Astrocyte of the cerebellum (primary cell): Measurements from ENCODE around the gene POP5.

Experiments
- DNase-seq: peaks from one replicate; pipeline ENCODE4 v3.0.0-alpha.2; 2011; ENCODE audit warnings: low read depth
- H3K4me3 ChIP-seq: 2 replicates; pipeline ENCODE4 v1.5.1; 2011; ENCODE audit warnings: mild to moderate bottlenecking, low read depth, low read length, moderate library complexity
- in situ Hi-C: cut with HindIII; loops from 2 replicates; pipeline ENCODE4 v1.10.0; 2017; ENCODE audit warnings: low sequenced_read_pairs
- TF ChIP-seq, protein P1 (sequence below): IDR thresholded peaks from 2 replicates; pipeline ENCODE4 v1.5.1; 2012; ENCODE audit warnings: low read length, low read depth, moderate library complexity, mild to moderate bottlenecking; ENCODE audit errors: missing control alignments

Gene POP5

DNA sequence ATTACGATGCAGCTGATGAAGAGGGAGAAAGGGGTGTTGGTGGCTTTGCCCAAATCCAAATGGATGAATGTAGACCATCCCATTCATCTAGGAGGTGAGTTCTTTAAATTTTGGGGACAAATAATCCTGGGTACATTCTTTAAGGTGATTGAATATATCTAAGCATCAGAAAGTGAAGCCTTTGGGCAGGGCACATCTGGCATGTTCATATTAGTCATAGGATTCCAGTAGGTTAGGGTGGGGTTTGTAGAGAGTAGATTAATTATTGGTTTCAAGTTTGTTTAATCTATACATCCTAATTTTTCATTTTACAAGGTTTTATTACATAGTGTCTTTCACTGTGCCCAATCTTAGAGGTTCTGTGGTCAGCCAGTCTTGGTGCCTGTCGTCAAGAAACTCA, 23.6 kb downstream of the POP5 start:
- TF ChIP-seq, protein P1, sequence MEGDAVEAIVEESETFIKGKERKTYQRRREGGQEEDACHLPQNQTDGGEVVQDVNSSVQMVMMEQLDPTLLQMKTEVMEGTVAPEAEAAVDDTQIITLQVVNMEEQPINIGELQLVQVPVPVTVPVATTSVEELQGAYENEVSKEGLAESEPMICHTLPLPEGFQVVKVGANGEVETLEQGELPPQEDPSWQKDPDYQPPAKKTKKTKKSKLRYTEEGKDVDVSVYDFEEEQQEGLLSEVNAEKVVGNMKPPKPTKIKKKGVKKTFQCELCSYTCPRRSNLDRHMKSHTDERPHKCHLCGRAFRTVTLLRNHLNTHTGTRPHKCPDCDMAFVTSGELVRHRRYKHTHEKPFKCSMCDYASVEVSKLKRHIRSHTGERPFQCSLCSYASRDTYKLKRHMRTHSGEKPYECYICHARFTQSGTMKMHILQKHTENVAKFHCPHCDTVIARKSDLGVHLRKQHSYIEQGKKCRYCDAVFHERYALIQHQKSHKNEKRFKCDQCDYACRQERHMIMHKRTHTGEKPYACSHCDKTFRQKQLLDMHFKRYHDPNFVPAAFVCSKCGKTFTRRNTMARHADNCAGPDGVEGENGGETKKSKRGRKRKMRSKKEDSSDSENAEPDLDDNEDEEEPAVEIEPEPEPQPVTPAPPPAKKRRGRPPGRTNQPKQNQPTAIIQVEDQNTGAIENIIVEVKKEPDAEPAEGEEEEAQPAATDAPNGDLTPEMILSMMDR = no peak
- DNase-seq = no peak
- in situ Hi-C loops = no loop called here
- no peak overlapping the region for H3K4me3 ChIP-seq

DNA sequence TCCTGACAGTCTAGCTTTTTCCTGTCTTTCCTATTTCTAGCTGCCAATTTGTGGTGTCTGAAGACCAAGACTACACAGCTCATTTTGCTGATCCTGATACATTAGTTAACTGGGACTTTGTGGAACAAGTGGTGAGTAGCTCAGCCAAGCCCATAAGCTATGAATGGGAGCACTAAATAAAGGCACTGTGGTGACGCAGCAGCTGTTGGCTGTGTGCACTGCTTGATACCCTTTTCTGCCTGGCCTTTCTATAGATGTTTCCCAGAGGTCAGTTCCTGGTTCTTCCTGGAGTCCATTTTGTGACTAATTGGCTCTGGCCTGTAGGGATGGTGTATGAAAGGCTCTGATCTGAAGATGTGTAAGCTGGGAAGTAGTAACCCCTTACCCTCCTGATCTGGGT, 26.5 kb downstream of the POP5 start:
- H3K4me3 ChIP-seq = no peak overlapping the region
- DNase-seq = no peak
- TF ChIP-seq, protein P1 = no peak
- in situ Hi-C loops = no loop called here

DNA sequence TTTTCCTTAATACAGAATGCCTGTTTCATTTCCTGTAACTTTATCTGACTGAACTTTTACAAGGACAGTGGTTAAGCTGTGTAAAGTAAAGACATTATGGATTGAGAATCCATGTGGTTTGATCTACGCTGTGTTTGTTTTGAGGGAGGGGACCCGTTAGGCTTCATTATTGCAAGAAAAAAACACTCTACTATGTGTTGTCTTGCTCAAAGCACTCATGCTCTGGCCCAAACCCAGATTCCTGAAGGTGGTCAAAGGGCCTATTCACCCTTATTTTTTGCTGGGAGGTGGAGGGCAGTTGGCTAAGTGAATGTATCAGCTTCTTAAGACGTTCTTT, 35.2 kb downstream of the POP5 start:
- in situ Hi-C loops = no loop called here
- H3K4me3 ChIP-seq = no peak overlapping the region
- TF ChIP-seq, protein P1 = no peak
- no peak for DNase-seq

DNA sequence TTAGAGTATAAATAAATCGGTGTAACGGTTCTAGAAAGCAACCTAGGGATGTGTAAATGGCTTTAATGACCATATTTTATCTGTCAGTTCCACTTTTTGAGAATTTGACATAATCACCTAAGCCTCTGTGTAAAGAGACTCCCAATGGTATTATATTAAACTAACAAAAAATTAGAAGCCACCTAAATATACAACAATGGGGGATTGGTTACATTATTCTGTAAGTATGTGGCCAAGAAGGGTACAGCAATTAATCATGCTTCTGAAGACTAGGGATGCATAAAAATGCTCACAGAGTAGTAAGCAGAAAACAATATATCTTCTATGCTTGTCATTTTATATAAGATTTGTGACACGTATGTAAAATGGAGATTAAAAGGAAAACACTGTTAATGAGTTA, 36.5 kb downstream of the POP5 start:
- no peak overlapping the region for H3K4me3 ChIP-seq
- in situ Hi-C loops = no loop called here
- TF ChIP-seq, protein P1 = no peak
- no peak for DNase-seq

DNA sequence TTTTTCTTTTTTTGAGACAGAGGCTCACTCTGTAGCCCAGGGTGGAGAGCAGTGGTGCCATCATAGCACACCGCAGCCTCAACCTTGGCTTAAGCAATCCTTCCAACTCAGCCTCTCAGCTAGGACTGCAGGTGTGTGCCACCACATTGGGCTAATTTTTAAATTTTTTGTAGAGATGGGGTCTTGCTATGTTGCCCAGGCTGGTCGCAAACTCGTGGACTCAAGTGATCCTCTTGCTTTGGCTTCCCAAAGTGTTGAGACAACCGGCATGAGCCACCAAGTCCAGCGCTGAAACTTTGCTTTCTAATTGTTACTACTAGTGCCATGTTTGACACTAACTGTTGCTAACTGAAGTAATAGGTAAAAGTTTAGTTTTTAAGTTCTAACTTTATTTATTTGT, 39.0 kb downstream of the POP5 start:
- no peak for DNase-seq
- H3K4me3 ChIP-seq = no peak overlapping the region
- in situ Hi-C loops = no loop called here
- TF ChIP-seq, protein P1 = no peak

DNA sequence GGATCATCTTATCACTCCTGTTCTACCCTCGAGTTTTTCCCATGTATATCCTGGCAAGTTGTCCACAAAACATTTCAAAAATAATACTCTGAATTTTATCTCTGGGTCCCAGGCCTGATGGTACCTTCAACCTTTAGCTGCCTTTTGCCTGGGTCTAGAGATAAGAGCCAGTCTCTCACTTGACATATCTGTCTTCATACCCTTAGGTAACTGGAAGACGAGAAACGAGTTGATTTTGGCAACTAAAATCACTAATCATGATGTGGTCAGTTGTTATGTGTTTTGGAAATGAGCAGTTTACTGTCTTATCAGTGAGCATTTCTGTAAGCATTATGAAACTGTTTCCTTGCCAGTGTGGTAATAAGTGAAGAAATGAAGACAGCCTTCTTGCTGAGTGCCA, 40.8 kb downstream of the POP5 start:
- in situ Hi-C loops = no loop called here
- TF ChIP-seq, protein P1 = no peak

DNA sequence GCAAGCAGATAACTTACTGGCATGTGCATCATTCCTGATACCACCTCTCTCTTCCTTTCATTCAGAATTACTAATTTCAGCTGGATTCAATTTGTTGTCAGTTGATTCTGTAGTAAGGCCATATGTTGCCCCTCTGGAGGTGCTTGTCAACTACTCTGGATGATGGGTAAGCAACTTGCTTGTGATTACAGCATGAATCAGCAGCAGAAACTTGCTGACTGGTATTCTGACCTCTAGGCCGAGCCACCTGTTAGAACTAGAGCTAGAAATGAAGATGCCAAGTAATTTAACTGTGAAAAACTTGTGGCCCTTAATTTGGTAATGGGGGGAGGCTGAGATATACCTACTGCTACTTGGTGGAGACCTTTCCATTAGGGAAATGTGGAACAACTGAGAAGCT, 41.9 kb downstream of the POP5 start:
- TF ChIP-seq, protein P1 = no peak
- no peak overlapping the region for H3K4me3 ChIP-seq
- DNase-seq = no peak
- in situ Hi-C loops = no loop called here

More for the DNA sequence above, 40.8 kb downstream of the POP5 start:
- no peak for DNase-seq
- H3K4me3 ChIP-seq = no peak overlapping the region
